Spinal cord (tissue), 10 donors: ENCODE data around the gene MAST1. TPM values are rescaled to one million over a fixed set of nuclear protein-coding genes. Genes with fewer than 3 reads are reported as not detected.
"Not testable (repeated sequence)": the region's sequence is repeated elsewhere in the genome, so short reads cannot be mapped to it uniquely, and the experiment has no call there.

ENCODE experiments used
- DNase-seq, 6 donors: peaks; one replicate each; pipeline versions ENCODE4 v3.0.0 to v3.0.0-alpha.2; 2013 to 2015; ENCODE audit warnings: low spot score in 6 of 6, low read depth in 4 of 6
- H3K27ac ChIP-seq: one replicate; pipeline ENCODE4 v1.5.1; 2013; ENCODE audit warnings: low read depth, low read length, control low read depth
- H3K27me3 ChIP-seq: one replicate; pipeline ENCODE4 v1.6.1; 2013; ENCODE audit warnings: low read length; ENCODE audit not compliant: control insufficient read depth, insufficient read depth
- H3K36me3 ChIP-seq: one replicate; pipeline ENCODE4 v1.6.1; 2013; ENCODE audit warnings: low read length; ENCODE audit not compliant: control insufficient read depth, insufficient read depth
- H3K4me1 ChIP-seq: one replicate; pipeline ENCODE4 v1.6.1; 2013; ENCODE audit warnings: low read length; ENCODE audit not compliant: control insufficient read depth, insufficient read depth
- H3K4me3 ChIP-seq: one replicate; pipeline ENCODE4 v1.5.1; 2013; ENCODE audit warnings: low read depth, low read length, control low read depth
- H3K9me3 ChIP-seq: one replicate; pipeline ENCODE4 v1.6.1; 2013; ENCODE audit warnings: low read length; ENCODE audit not compliant: control insufficient read depth, insufficient read depth
- WGBS: methylation state at CpG from one replicate; pipeline ENCODE4 v1.1.5; 2013; ENCODE audit warnings: missing lambda C conversion rate; ENCODE audit not compliant: insufficient coverage; 5-methylcytosine and 5-hydroxymethylcytosine counted together
- polyA plus RNA-seq, 2 donors: library from polyadenylated mRNA; unstranded; fragments of 120-200 nt; gene quantifications; one replicate each; pipeline ENCODE4 v1.2.1, GENCODE V29; 2013; ENCODE audit not compliant: insufficient read length in 2 of 2
- total RNA-seq, 2 donors: library from RNA; depleted of rRNA in 1 of 2; stranded (reverse); fragments of 120-200 nt in 1 of 2; fragments of >200 nt in 1 of 2; gene quantifications; one replicate each; pipeline versions ENCODE4 v1.2.3 to v1.2.4, GENCODE V29; 2013 to 2014
- donor health status: healthy.

MAST1 gene
- total and polyA plus RNA-seq, 4 donors: 12.2 to 112 (median 63.1) TPM

- Histone ChIP-seq H3K27ac (no peak overlapping the region), H3K9me3 (no peaks in the 10 kb centered on the region), H3K4me3 (peak overlapping the region; percentile 97), H3K36me3 (peaks cover 36% of the 10 kb centered on the region), H3K27me3 (no peaks in the 10 kb centered on the region), H3K4me1 (peaks cover 42% of the 10 kb centered on the region)
- WGBS: no CpG with 5 or more reads among the region's 1 CpG
- no peak for DNase-seq
These were observed 37.9 kb upstream of the MAST1 start for GRCh38 chr19:12800466-12800770.

- no peaks in the 10 kb centered on the region for H3K9me3 ChIP-seq
- H3K4me1 ChIP-seq: peaks cover 42% of the 10 kb centered on the region
- DNase-seq: peak in 1 of 6 donors; percentile 49
- 2% methylated on average over 36 of the region's 38 CpGs for WGBS
- no peaks in the 10 kb centered on the region for H3K27me3 ChIP-seq
- peak overlapping the region; percentile 76 for H3K27ac ChIP-seq
- H3K36me3 ChIP-seq: peaks cover 36% of the 10 kb centered on the region
- peak overlapping the region; percentile 97 for H3K4me3 ChIP-seq
These were observed 37.3 kb upstream of the MAST1 start for GRCh38 chr19:12800923-12801465.

GRCh38 chr19:12801466-12802266 is 36.6 kb upstream of the MAST1 start, which contains the start of the genes PRDX2 and THSD8:
PRDX2 (minus strand) TSS chr19:12801800; CDS start chr19:12801261, 539 bp downstream.
THSD8 (plus strand) TSS chr19:12802069; CDS start chr19:12802072, 3 bp downstream.
- Histone ChIP-seq H3K36me3 (peaks cover 36% of the 10 kb centered on the region), H3K27ac (peak within 1 kb of the TSS; percentile 76), H3K4me3 (peak within 1 kb of the TSS; percentile 97), H3K4me1 (peaks cover 40% of the 10 kb centered on the region), H3K9me3 (no peaks in the 10 kb centered on the region), H3K27me3 (no peaks in the 10 kb centered on the region)
- under 1% methylated on average over 78 of the region's 78 CpGs for WGBS
- peak in 3 of 6 donors; percentile 77 to 96 (median 96) for DNase-seq

- peak overlapping the region; percentile 97 for H3K4me3 ChIP-seq
- no peak for DNase-seq
- peak overlapping the region; percentile 76 for H3K27ac ChIP-seq
- WGBS: 35% methylated on average over 11 of the region's 22 CpGs
- no peaks in the 10 kb centered on the region for H3K27me3 ChIP-seq
- no peaks in the 10 kb centered on the region for H3K9me3 ChIP-seq
- peaks cover 48% of the 10 kb centered on the region for H3K4me1 ChIP-seq
- peaks cover 28% of the 10 kb centered on the region for H3K36me3 ChIP-seq
These were observed 35.8 kb upstream of the MAST1 start for GRCh38 chr19:12802267-12803106.

- WGBS: 91% methylated on average over 24 of the region's 26 CpGs
- Histone ChIP-seq H3K4me3 (no peak overlapping the region), H3K27me3 (no peaks in the 10 kb centered on the region), H3K27ac (no peak overlapping the region), H3K9me3 (no peaks in the 10 kb centered on the region), H3K36me3 (peaks cover 21% of the 10 kb centered on the region), H3K4me1 (peaks cover 50% of the 10 kb centered on the region)
- no peak for DNase-seq
These were observed 34.3 kb upstream of the MAST1 start for GRCh38 chr19:12804051-12804450.

- H3K4me3 ChIP-seq: peak within 1 kb of the TSS; percentile 79
- no peaks in the 10 kb centered on the region for H3K27me3 ChIP-seq
- peaks cover 28% of the 10 kb centered on the region for H3K4me1 ChIP-seq
- H3K9me3 ChIP-seq: no peaks in the 10 kb centered on the region
- peak in 4 of 6 donors; percentile 80 to 97 (median 91) for DNase-seq
- H3K36me3 ChIP-seq: peaks cover 22% of the 10 kb centered on the region
- peak within 1 kb of the TSS; percentile 67 for H3K27ac ChIP-seq
- WGBS: 3% methylated on average over 61 of the region's 66 CpGs
These were observed 31.9 kb upstream of the MAST1 start, which contains the start of gene RNASEH2A for GRCh38 chr19:12806242-12807081. RNASEH2A (plus strand) TSS chr19:12806584; CDS start chr19:12806674, 90 bp downstream.

- Histone ChIP-seq H3K27ac (no peak overlapping the region), H3K9me3 (no peaks in the 10 kb centered on the region), H3K4me1 (no peaks in the 10 kb centered on the region), H3K36me3 (peaks cover 49% of the 10 kb centered on the region), H3K27me3 (no peaks in the 10 kb centered on the region), H3K4me3 (no peak overlapping the region)
- WGBS: 98% methylated on average over 6 of the region's 7 CpGs
- DNase-seq: no peak
These were observed 23.2 kb upstream of the MAST1 start for GRCh38 chr19:12815088-12815487.

GRCh38 chr19:12817188-12817587 is 21.1 kb upstream of the MAST1 start:
- not testable (repeated sequence) for H3K4me1 ChIP-seq, H3K27me3 ChIP-seq, H3K27ac ChIP-seq, DNase-seq, H3K4me3 ChIP-seq, H3K9me3 ChIP-seq
- WGBS: 100% methylated on average over 1 of the region's 6 CpGs
- H3K36me3 ChIP-seq: peaks cover 35% of the 10 kb centered on the region

GRCh38 chr19:12817810-12818209 is 20.5 kb upstream of the MAST1 start:
- DNase-seq, H3K27ac ChIP-seq, H3K9me3 ChIP-seq, H3K4me1 ChIP-seq, H3K4me3 ChIP-seq, H3K27me3 ChIP-seq: not testable (repeated sequence)
- WGBS: 97% methylated on average over 6 of the region's 11 CpGs
- H3K36me3 ChIP-seq: peaks cover 29% of the 10 kb centered on the region
